ENCODE results near the gene CALN1.

DNA sequence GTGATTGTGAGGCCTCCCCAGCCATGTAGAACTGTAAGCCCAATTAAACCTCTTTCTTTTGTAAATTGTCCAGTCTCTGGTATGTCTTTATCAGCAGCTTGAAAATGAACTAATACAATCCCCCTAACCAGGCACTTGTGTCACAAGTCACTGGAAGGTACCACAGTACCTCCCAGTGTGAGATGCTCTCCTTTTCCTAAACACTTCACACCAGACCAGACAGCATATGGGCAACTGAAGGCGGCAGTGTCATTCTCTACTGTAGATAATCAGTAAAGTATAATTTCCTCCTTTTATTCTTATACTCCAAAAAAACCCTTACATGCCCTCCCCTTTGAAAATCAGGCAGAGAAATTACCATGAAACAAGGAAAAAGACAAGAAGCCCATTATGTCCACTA lies 113.2 kb downstream of the CALN1 start:
- TF ChIP-seq, protein P1, sequence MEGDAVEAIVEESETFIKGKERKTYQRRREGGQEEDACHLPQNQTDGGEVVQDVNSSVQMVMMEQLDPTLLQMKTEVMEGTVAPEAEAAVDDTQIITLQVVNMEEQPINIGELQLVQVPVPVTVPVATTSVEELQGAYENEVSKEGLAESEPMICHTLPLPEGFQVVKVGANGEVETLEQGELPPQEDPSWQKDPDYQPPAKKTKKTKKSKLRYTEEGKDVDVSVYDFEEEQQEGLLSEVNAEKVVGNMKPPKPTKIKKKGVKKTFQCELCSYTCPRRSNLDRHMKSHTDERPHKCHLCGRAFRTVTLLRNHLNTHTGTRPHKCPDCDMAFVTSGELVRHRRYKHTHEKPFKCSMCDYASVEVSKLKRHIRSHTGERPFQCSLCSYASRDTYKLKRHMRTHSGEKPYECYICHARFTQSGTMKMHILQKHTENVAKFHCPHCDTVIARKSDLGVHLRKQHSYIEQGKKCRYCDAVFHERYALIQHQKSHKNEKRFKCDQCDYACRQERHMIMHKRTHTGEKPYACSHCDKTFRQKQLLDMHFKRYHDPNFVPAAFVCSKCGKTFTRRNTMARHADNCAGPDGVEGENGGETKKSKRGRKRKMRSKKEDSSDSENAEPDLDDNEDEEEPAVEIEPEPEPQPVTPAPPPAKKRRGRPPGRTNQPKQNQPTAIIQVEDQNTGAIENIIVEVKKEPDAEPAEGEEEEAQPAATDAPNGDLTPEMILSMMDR (IDR thresholded peaks at IDR 0.05): no peak
- TF ChIP-seq, protein P2, sequence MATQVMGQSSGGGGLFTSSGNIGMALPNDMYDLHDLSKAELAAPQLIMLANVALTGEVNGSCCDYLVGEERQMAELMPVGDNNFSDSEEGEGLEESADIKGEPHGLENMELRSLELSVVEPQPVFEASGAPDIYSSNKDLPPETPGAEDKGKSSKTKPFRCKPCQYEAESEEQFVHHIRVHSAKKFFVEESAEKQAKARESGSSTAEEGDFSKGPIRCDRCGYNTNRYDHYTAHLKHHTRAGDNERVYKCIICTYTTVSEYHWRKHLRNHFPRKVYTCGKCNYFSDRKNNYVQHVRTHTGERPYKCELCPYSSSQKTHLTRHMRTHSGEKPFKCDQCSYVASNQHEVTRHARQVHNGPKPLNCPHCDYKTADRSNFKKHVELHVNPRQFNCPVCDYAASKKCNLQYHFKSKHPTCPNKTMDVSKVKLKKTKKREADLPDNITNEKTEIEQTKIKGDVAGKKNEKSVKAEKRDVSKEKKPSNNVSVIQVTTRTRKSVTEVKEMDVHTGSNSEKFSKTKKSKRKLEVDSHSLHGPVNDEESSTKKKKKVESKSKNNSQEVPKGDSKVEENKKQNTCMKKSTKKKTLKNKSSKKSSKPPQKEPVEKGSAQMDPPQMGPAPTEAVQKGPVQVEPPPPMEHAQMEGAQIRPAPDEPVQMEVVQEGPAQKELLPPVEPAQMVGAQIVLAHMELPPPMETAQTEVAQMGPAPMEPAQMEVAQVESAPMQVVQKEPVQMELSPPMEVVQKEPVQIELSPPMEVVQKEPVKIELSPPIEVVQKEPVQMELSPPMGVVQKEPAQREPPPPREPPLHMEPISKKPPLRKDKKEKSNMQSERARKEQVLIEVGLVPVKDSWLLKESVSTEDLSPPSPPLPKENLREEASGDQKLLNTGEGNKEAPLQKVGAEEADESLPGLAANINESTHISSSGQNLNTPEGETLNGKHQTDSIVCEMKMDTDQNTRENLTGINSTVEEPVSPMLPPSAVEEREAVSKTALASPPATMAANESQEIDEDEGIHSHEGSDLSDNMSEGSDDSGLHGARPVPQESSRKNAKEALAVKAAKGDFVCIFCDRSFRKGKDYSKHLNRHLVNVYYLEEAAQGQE (IDR thresholded peaks at IDR 0.05; ENCODE audit: insufficient read depth in 1 of 2, low read depth in 2 of 2, low read length in 1 of 2): no peak
- TF ChIP-seq TCF7L2 (IDR thresholded peaks at IDR 0.05; ENCODE audit: low read depth, low read length) (no peak), POLR2AphosphoS5 (IDR thresholded peaks at IDR 0.05; ENCODE audit: low read depth, low read length) (no peak), SIN3A (IDR thresholded peaks at IDR 0.05; ENCODE audit: borderline replicate concordance, insufficient read depth, low read depth, low read length) (no peak)

Measured in Panc1 (cell line).